Measurements from ENCODE around the gene FHL3.
"Not testable (repeated sequence)": the region's sequence is repeated elsewhere in the genome, so short reads cannot be mapped to it uniquely, and the experiment has no call there.

The FHL3 gene

GRCh38 chr1:37983546-37983945 is 21.8 kb downstream of the FHL3 start:
- DNase-seq, result no peak

GRCh38 chr1:37978541-37978940 is 26.8 kb downstream of the FHL3 start:
- no peak for DNase-seq

GRCh38 chr1:37975083-37975482 is 30.2 kb downstream of the FHL3 start:
- DNase-seq, result not testable (repeated sequence)

GRCh38 chr1:37974567-37974966 is 30.7 kb downstream of the FHL3 start:
- DNase-seq, result no peak

- not testable (repeated sequence) for DNase-seq
Observed at GRCh38 chr1:37973684-37974083, 31.6 kb downstream of the FHL3 start.

- DNase-seq, result no peak
Observed at GRCh38 chr1:37965301-37965700, 40.0 kb downstream of the FHL3 start.

- DNase-seq, result not testable (repeated sequence)
Observed at GRCh38 chr1:37964106-37964505, 41.2 kb downstream of the FHL3 start.

GRCh38 chr1:37958690-37959089 is 46.6 kb downstream of the FHL3 start:
- DNase-seq, result no peak

GRCh38 chr1:37955685-37956084 is 49.6 kb downstream of the FHL3 start:
- DNase-seq, result no peak

- no peak for DNase-seq
Observed at GRCh38 chr1:37954316-37954971, 50.9 kb downstream of the FHL3 start.

- no peak for DNase-seq
Observed at GRCh38 chr1:37952738-37953137, 52.6 kb downstream of the FHL3 start.

- no peak for DNase-seq
Observed at GRCh38 chr1:37951783-37952624, 53.3 kb downstream of the FHL3 start.

- DNase-seq, result no peak
Observed at GRCh38 chr1:37951041-37951782, 54.1 kb downstream of the FHL3 start.

GRCh38 chr1:37949524-37950152 is 55.7 kb downstream of the FHL3 start:
- no peak for DNase-seq

GRCh38 chr1:37948841-37949240 is 56.5 kb downstream of the FHL3 start:
- DNase-seq, result no peak

- DNase-seq, result no peak
Observed at GRCh38 chr1:37948166-37948565, 57.1 kb downstream of the FHL3 start.

- DNase-seq, result no peak
Observed at GRCh38 chr1:37947364-37947763, 58.0 kb downstream of the FHL3 start.
